K562 (cell line): ENCODE data around the gene RUSC1. TPM values are rescaled to one million over a fixed set of nuclear protein-coding genes. Genes with fewer than 3 reads are reported as not detected.

Experiments
- ARID1B ChIP-seq: fragments of 450-650 bp; IDR thresholded peaks from 2 replicates; pipeline ENCODE4 v1.6.1; 2016; ENCODE audit warnings: antibody characterized with exemption, mild to moderate bottlenecking, inconsistent platforms
- CXXC5 ChIP-seq: fragments of 250-450 bp; sonication (Bioruptor Pico); IDR thresholded peaks from 2 replicates; pipeline ENCODE4 v1.8.0; 2022; ENCODE audit warnings: inconsistent platforms, mild to moderate bottlenecking, moderate library complexity
- EP300 ChIP-seq: IDR thresholded peaks from 2 replicates; pipeline ENCODE4 v1.6.1; 2012; ENCODE audit warnings: low read length, improper control_type of control experiment
- ERF ChIP-seq: fragments of 450-650 bp; formaldehyde crosslinking; IDR thresholded peaks from 2 replicates; pipeline ENCODE4 v1.4.0; 2020; ENCODE audit warnings: mild to moderate bottlenecking, mixed read lengths
- HMGN3 ChIP-seq: IDR thresholded peaks from 2 replicates; pipeline ENCODE4 v1.6.1; 2011; ENCODE audit warnings: borderline replicate concordance, low read depth, mild to moderate bottlenecking, mixed read lengths, low read length; ENCODE audit not compliant: insufficient read length; ENCODE audit errors: extremely low read depth
- NBN ChIP-seq: fragments of 450-650 bp; IDR thresholded peaks from 2 replicates; pipeline ENCODE4 v1.6.1; 2016; ENCODE audit warnings: low read depth, mild to moderate bottlenecking
- PCBP2 ChIP-seq: fragments of 200-400 bp; formaldehyde crosslinking; IDR thresholded peaks from 2 replicates; pipeline ENCODE4 v1.6.1; 2018; ENCODE audit warnings: low read length, low read depth, mild to moderate bottlenecking, moderate library complexity; ENCODE audit not compliant: poor library complexity, severe bottlenecking
- TEAD1 ChIP-seq, 2 experiments: fragments of 450-650 bp in 1 of 2; sonication (generic) in 1 of 2; formaldehyde crosslinking; IDR thresholded peaks; 2 replicates each; pipeline versions ENCODE4 v1.4.0 to v1.8.0; 2020 to 2022; ENCODE audit warnings: mild to moderate bottlenecking in 2 of 2, missing genetic modification reagents in 1 of 2
- YY1 ChIP-seq, 3 experiments: IDR thresholded peaks; 2 replicates each; pipeline ENCODE4 v1.6.1; 2011; ENCODE audit warnings: low read length in 2 of 3, mild to moderate bottlenecking in 2 of 3, moderate library complexity in 2 of 3, borderline replicate concordance in 1 of 3, control low read depth in 1 of 3, low read depth in 1 of 3; ENCODE audit not compliant: insufficient read depth in 3 of 3, insufficient replicate concordance in 2 of 3, control insufficient read depth in 1 of 3, insufficient read length in 1 of 3; ENCODE audit errors: extremely low read depth in 1 of 3
- ZFX ChIP-seq: sonication (generic); formaldehyde crosslinking; IDR thresholded peaks from 2 replicates; pipeline ENCODE4 v1.8.0; 2022; ENCODE audit warnings: mild to moderate bottlenecking, missing genetic modification reagents, moderate library complexity
- polyA plus RNA-seq, 8 experiments: library from polyadenylated mRNA; depleted of rRNA in 4 of 8; stranded (reverse) in 5 of 8; unstranded in 3 of 8; fragments of >200 nt; fragmentation: Nextera tagmentation in 2 of 8; fragmentation: Illumina TruSeq in 1 of 8; extraction: Ambion mirVana in 2 of 8; extraction: Trizol in 1 of 8; gene quantifications; 2 replicates each; pipeline versions ENCODE4 v1.2.1 to v1.2.3, GENCODE V29; 2011 to 2014; ENCODE audit warnings: inconsistent platforms in 1 of 8, missing spikeins in 1 of 8
- total RNA-seq, 7 experiments: library from RNA; depleted of rRNA in 6 of 7; stranded (reverse); fragments of >200 nt in 6 of 7; fragmentation: Illumina TruSeq in 2 of 7; extraction: Trizol in 2 of 7; gene quantifications; 2 replicates each; pipeline versions ENCODE4 v1.2.1 to v1.2.3, GENCODE V29; 2011 to 2021; ENCODE audit warnings: low replicate concordance in 1 of 7
- TF ChIP-seq, protein P1 (sequence below): fragments of 150-350 bp; conservative IDR thresholded peaks from 2 replicates; pipeline ENCODE4 v1.6.1; 2014; ENCODE audit warnings: low read length
- TF ChIP-seq, protein P2 (sequence below): fragments of 450-650 bp; formaldehyde crosslinking; IDR thresholded peaks from 2 replicates; pipeline ENCODE4 v1.4.0; 2022; ENCODE audit warnings: missing genetic modification characterization

The RUSC1 gene
- total and polyA plus RNA-seq, 9 of the 15 experiments (the other 6 are each of a cell fraction or from before 2014, with no cell fraction given) = 5.7 to 68.3 (median 33.6) TPM

DNA sequence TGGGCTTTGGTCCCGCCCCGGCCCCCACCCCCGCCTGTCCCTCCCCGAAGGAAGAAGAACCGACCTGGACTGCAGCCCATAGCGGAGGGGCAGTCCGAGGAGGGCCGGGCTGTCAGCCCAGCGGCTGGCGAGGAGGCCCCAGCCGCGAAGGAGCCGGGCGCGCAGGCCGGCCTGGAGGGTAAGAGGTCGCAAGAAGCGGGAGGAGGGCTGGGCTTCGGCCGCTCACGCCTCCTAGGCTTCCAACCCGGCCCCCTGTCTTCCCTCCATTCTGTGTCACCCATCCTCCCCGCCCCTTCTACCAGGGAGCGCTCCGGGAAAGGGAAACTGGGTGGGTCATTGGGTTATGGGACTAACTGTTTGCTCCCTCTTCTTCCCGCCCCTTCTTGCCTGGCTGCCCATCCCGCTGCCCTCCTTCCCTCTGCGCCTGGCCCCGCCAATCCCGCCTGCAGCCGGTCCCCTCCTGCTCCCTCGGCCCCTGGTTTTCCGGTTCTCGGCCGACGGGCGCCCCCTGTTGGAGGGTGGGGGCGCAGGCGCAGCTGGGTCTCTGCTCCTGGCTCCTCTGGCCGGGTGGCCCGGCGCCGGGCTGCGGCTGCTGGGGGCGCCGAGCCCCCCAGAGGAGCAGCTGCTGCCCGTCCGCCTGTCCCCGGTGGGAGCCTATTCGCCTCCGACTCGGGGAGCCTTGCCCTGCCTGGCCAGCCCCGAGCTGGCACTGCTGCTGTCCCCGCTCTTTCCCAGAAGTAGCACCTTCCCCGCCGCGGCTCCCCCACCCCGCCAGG is 2.4 kb downstream of the RUSC1 start (continued):
- peak; percentile 35; the same call in 1 of the 2 replicates for TF ChIP-seq ZFX
- TF ChIP-seq TEAD1 (CRISPR knock-in tag; IDR thresholded peaks at IDR 0.05) = 0 out of 4 replicates have a peak, but pooled peaks of 1 of the 2 experiments have one; percentile 39
- TF ChIP-seq ARID1B = peak; percentile 47
- TF ChIP-seq ERF (CRISPR knock-in tag) = 0 out of 2 replicates have a peak, but pooled peaks have one; percentile 2
- no peak for TF ChIP-seq EP300
- TF ChIP-seq PCBP2 = peak; percentile 13
- peak; percentile 85; the same call in 1 of the 2 replicates for TF ChIP-seq NBN
- TF ChIP-seq, protein P1, sequence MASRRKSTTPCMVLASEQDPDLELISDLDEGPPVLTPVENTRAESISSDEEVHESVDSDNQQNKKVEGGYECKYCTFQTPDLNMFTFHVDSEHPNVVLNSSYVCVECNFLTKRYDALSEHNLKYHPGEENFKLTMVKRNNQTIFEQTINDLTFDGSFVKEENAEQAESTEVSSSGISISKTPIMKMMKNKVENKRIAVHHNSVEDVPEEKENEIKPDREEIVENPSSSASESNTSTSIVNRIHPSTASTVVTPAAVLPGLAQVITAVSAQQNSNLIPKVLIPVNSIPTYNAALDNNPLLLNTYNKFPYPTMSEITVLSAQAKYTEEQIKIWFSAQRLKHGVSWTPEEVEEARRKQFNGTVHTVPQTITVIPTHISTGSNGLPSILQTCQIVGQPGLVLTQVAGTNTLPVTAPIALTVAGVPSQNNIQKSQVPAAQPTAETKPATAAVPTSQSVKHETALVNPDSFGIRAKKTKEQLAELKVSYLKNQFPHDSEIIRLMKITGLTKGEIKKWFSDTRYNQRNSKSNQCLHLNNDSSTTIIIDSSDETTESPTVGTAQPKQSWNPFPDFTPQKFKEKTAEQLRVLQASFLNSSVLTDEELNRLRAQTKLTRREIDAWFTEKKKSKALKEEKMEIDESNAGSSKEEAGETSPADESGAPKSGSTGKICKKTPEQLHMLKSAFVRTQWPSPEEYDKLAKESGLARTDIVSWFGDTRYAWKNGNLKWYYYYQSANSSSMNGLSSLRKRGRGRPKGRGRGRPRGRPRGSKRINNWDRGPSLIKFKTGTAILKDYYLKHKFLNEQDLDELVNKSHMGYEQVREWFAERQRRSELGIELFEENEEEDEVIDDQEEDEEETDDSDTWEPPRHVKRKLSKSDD = 0 out of 2 replicates have a peak, but pooled peaks have one; percentile 36
- TF ChIP-seq CXXC5 (CRISPR knock-in tag) = peak; percentile 66
- peak in 2 of 3 experiments; percentile 47 to 56 for TF ChIP-seq YY1 (IDR thresholded peaks at IDR 0.05; ENCODE audit: borderline replicate concordance in 1 of 3, control insufficient read depth in 1 of 3, extremely low read depth in 1 of 3, insufficient read depth in 3 of 3, insufficient read length in 1 of 3, insufficient replicate concordance in 2 of 3, low read depth in 1 of 3, low read length in 2 of 3)
- TF ChIP-seq, protein P2, sequence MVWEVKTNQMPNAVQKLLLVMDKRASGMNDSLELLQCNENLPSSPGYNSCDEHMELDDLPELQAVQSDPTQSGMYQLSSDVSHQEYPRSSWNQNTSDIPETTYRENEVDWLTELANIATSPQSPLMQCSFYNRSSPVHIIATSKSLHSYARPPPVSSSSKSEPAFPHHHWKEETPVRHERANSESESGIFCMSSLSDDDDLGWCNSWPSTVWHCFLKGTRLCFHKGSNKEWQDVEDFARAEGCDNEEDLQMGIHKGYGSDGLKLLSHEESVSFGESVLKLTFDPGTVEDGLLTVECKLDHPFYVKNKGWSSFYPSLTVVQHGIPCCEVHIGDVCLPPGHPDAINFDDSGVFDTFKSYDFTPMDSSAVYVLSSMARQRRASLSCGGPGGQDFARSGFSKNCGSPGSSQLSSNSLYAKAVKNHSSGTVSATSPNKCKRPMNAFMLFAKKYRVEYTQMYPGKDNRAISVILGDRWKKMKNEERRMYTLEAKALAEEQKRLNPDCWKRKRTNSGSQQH = peak; percentile 34; the same call in 1 of the 2 replicates
- TF ChIP-seq HMGN3 = peak; percentile 87
